Lower leg skin (tissue), 4 donors: ENCODE measurements around the gene NBAS. TPM values are rescaled to one million over a fixed set of nuclear protein-coding genes. Genes with fewer than 3 reads are reported as not detected.

Experiments
- DNase-seq, 2 donors: peaks; one replicate each; pipeline ENCODE4 v3.0.0-alpha.2; 2019; ENCODE audit warnings: low spot score in 2 of 2
- H3K4me3 ChIP-seq: fragments of 200-600 bp; sonication (generic); 2 replicates; pipeline ENCODE4 v1.5.1; 2017; ENCODE audit warnings: mild to moderate bottlenecking, low read depth; ENCODE audit not compliant: poor library complexity, severe bottlenecking
- CTCF ChIP-seq, 3 donors: fragments of 450-650 bp; IDR thresholded peaks; one replicate each; pipeline ENCODE4 v1.5.1; 2016; ENCODE audit warnings: antibody characterized with exemption in 3 of 3, mild to moderate bottlenecking in 3 of 3, moderate library complexity in 2 of 3
- POLR2A ChIP-seq, 2 donors: fragments of 450-650 bp; IDR thresholded peaks; one replicate each; pipeline ENCODE4 v1.6.1; 2016 to 2017; ENCODE audit warnings: antibody characterized with exemption in 2 of 2, mild to moderate bottlenecking in 1 of 2, moderate library complexity in 1 of 2
- WGBS, 2 donors: methylation state at CpG; one replicate each; pipeline ENCODE4 v1.1.5; 2018; 5-methylcytosine and 5-hydroxymethylcytosine counted together
- intact Hi-C: fragments of 100-400 bp; cut with DNase I; formaldehyde crosslinking; loops from one replicate; pipeline ENCODE4 v1.15.0; 2023; ENCODE audit warnings: low total_unique reads
- total RNA-seq, 4 donors: library from RNA; depleted of rRNA; stranded (reverse); fragments of >200 nt; gene quantifications; one replicate each; pipeline ENCODE4 v1.1.0, GENCODE V29; 2016

The NBAS gene
- total RNA-seq, 4 donors from 2014 or later: 26.6 to 40.2 (median 38.3) TPM

GRCh38 chr2:15158532-15158931, 402.6 kb downstream of the NBAS start:
- intact Hi-C loops: no loop called here
- TF ChIP-seq CTCF (IDR thresholded peaks at IDR 0.05) (no peak), POLR2A (IDR thresholded peaks at IDR 0.05) (no peak)
- H3K4me3 ChIP-seq: no peak overlapping the region
- WGBS, 2 donors: 76 to 78% methylated on average over 5 of the region's 5 CpGs
- no peak for DNase-seq

GRCh38 chr2:15158100-15158499, 403.0 kb downstream of the NBAS start:
- intact Hi-C loops: no loop called here
- no peak for DNase-seq
- TF ChIP-seq POLR2A (IDR thresholded peaks at IDR 0.05) (no peak), CTCF (IDR thresholded peaks at IDR 0.05) (no peak)
- H3K4me3 ChIP-seq: no peak overlapping the region
- 65 to 84% methylated on average over 4 of the region's 4 CpGs for WGBS, 2 donors

GRCh38 chr2:15155959-15156574, 405.1 kb downstream of the NBAS start:
- no peak for DNase-seq
- intact Hi-C loops: no loop called here
- no peak overlapping the region for H3K4me3 ChIP-seq
- WGBS, 2 donors: 58 to 73% methylated on average over 7 of the region's 7 CpGs
- TF ChIP-seq CTCF (IDR thresholded peaks at IDR 0.05): no peak
- TF ChIP-seq POLR2A (IDR thresholded peaks at IDR 0.05): no peak

GRCh38 chr2:15154297-15154696, 406.8 kb downstream of the NBAS start:
- TF ChIP-seq POLR2A (IDR thresholded peaks at IDR 0.05): no peak
- TF ChIP-seq CTCF (IDR thresholded peaks at IDR 0.05): no peak
- WGBS, 2 donors: 79 to 90% methylated on average over 5 of the region's 5 CpGs
- H3K4me3 ChIP-seq: no peak overlapping the region
- intact Hi-C loops: no loop called here
- no peak for DNase-seq

GRCh38 chr2:15152382-15152781, 408.8 kb downstream of the NBAS start:
- TF ChIP-seq CTCF (IDR thresholded peaks at IDR 0.05): no peak
- no peak for TF ChIP-seq POLR2A (IDR thresholded peaks at IDR 0.05)
- intact Hi-C loops: no loop called here
- no peak overlapping the region for H3K4me3 ChIP-seq
- WGBS, 2 donors: 86 to 87% methylated on average over 3 of the region's 3 CpGs
- no peak for DNase-seq

GRCh38 chr2:15149063-15149462, 412.1 kb downstream of the NBAS start:
- no peak for TF ChIP-seq POLR2A (IDR thresholded peaks at IDR 0.05)
- no peak for TF ChIP-seq CTCF (IDR thresholded peaks at IDR 0.05)
- DNase-seq: no peak
- WGBS, 2 donors: 87 to 89% methylated on average over 2 of the region's 2 CpGs
- intact Hi-C loops: no loop called here
- no peak overlapping the region for H3K4me3 ChIP-seq
